Measurements from ENCODE around the gene PRKAA2.

Gene PRKAA2

DNA sequence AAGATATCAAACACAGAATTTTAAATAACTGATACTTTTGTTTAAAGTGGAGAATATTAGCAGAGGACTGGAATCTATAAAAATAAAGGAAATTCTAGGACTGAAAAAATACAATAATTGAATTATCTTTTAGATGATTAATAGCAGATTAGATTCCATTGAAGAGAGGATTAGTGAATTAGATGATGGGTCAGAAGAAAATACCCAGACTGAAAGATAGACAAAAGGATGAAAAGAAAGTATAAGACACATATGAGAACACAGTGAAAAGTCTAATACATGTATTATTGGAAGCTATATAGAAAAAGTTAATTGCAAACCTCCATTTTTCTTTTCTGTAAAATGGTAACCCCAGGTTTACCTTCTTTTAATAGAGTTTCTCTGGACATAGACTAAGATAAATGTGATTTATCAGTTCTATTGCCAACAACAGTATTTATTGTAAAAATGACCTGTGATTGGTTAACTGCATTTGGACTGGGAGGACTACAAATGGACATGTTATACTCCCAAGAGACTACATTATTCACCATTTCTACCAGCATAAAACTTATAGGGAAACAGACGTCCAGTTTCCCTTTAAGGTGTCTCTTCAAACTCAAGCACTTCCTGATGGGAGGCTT, 11.0 kb downstream of the PRKAA2 start:
- DNase-seq: no peak

DNA sequence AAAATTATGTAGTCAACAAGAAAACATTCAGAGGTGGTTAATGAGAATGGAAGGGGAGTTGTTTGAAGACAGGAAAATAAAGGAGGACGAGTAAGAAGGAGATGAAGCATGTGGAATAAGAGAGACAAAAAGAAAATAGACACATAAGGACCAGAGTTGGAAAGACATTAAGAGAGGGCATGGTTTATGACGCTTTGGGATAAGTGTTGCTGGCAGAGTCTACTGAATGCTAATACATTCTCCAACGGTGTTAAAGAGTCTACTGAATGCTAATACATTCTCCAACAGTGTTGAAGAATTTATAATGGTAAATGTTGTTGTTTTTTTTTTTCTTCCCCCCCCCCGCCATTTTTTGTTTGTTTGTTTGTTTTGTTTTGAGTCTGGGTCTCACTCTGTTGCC, 13.1 kb downstream of the PRKAA2 start:
- DNase-seq: no peak

DNA sequence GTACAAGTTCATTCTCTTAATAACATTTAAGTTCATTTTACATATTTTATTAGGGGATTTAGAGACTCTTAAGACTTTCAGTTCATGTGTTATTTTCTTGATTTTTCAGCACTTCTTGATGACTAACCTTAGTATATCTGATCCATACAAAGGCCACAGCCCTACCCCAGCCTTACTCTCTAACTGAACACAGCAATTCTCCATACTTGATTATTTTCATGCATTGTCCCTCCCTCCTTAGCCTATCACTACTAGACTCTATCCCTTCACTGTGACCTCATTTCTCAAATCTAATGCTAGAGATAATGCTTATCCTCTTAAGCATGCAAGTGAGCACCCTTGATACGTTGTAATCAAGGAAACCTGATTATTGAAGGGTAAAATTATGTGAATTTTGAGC, 15.2 kb downstream of the PRKAA2 start:
- no peak for DNase-seq

DNA sequence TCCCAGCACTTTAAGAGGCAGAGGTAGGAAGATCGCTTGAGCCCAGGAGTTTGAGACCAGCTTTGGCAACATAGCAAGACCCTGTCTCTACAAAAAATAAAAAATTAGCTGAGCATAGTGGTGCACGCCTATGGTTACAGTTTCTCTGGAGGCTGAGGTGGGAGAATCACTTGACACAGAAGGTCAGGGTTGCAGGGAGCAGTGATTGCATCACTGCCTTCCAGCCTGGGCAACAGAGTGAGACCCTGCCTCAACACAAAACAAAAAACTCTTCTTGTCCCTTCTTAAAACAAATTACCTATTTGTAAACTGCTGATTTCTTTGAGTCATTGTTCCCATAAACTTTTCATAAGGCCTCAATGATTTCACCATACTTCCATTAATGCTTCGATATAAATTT, 18.7 kb downstream of the PRKAA2 start:
- no peak for DNase-seq

DNA sequence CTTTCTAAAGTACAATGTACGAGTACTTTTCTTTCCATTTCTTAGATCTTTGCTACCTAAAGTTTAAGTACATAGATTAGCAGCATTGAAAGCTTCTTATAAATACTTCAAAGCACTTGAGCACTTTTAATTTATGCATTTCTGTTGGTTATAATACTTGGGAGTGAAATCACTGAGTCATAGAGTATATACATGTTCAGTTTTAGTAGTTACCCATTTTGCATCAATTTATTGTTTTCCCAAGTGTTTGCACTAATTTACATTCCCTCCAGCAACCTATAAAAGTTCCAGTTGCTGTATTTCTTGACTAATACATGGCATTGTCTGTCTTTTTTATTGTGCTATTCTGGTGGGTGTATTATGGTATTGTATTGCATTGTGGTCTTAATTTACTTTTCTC, 20.3 kb downstream of the PRKAA2 start:
- no peak for DNase-seq

DNA sequence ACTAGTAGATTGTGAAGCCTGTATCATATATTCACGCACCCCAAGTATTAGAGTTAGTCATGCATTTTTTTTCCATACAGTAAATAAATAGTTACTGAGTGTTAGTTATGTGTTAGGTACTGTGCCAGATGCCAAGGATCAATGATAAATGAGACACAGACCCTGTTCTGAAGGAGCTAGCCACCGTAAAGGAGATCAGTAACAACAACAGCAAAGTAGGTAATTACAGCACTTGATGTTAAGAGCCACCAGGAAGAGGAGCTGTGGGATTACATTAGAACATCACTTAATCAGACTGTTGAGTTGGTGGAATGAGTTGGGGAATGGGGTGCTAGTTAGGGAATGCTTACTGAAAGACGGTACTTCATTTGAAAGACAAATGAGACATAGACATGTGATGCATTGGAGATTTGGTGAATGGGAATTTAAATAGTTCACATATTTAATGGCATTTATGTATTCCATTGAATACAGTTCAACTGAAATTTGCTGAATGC, 21.0 kb downstream of the PRKAA2 start:
- DNase-seq: no peak

DNA sequence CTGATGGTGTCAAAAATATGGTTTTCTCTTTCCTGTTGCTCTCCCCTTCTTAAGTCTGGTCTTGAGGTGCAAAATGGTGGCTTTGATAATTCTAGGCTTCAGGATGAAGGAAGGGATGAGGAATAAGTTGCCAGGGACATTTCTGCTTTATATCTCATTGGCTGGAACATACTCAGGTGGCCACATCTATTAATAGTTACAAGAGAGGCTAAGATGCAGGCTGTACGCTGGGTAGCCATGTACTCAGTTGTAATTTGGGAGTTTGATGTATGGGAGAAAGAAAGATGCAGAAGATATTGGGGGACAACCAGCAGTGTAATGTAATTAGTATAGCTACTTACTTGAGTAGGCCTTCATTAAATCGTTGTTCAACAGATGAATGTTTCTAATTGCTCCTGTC, 25.2 kb downstream of the PRKAA2 start:
- no peak for DNase-seq

DNA sequence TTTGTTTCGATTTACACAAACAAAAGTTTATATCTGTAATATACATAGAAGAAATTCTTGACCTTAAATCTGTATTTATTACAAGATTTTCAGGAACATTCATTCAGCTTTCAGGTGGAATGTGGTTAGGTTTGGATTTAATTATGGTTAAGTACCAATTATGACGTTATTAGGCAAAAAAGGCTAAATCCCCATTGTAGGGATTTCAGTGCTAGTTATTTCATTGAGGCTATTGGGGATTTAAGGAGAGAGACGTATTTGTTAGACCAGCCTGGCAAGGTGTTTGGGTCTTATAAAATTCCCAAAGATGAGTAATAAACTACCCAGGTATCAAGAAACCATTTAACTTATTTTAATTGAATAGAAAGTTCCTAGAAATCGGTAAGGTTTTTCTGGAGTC, 26.0 kb downstream of the PRKAA2 start:
- no peak for DNase-seq

DNA sequence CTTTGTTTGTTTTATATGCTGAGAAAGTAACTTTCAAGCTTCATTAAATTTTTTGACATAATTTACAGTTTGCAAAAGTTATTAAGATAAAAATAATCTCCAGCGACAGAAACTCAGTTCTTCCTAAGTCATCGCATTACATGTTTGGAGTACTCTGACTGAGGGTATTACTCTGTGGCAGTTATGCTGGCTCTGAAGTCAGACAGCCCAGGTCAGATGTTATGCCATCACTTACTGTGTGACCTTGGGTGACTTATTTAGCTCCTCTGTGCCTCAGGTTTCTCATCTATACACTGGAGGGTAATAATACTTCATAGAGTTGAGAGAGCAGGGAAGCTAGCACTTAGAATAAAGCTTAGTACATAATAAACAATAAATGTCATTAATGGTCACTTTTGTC, 26.4 kb downstream of the PRKAA2 start:
- no peak for DNase-seq

DNA sequence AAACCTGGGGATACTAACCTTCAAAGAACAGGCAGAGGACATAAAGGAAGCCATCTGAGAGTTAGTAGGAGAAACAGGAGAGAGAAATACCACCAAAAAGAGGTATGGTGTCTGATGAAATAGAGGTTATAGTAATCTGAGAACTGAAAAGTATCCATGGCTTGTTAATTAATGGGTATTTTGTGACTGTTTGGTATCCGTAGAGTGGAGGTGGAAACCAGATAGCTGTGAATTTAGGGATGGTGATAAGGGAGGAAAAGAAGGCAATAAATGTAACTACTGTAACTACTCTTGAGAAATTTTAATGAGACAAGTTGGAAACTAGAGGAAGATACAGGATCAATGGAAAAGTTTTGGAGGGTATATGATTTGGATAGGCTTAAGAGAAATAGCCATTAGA, 27.5 kb downstream of the PRKAA2 start:
- no peak for DNase-seq

DNA sequence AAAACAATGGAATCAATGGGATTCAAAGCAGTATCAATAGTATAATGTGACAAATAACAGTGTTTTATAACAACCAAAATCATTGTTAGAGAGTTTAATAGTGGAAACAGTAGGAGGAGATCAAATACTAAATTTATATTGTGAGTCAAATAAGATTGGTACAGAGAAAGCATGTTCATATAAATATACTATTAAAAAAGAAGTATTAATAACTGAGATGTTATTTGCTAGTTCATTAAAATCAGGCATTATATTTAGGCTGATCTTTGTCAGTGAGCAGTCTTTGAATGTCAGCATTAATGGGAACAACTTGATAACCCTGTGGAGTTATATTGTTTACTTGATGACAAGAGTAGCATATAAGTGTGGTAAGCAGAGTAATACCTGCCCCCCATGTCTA, 30.6 kb downstream of the PRKAA2 start:
- DNase-seq: no peak

DNA sequence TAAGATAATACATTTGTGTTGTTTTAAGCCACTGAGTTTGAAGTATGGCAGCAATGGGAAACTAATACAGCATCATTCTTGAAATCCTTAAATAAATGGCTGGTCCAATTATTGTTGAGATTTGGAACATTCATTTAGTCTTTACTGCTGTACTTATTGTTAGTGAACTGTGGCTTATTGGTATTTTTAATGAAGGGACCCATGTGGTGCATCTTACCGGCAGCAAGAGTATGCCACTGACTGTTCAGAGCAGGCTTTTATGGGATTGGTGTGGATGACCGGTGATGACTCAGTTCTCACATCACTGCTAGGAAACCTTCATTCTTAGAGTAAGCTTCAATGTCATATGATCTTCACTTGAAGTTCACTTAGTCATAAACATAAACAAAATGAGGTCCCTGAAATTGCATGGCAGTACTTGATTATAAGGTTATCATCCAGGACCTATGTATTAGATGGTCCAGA, 31.5 kb downstream of the PRKAA2 start:
- no peak for DNase-seq

DNA sequence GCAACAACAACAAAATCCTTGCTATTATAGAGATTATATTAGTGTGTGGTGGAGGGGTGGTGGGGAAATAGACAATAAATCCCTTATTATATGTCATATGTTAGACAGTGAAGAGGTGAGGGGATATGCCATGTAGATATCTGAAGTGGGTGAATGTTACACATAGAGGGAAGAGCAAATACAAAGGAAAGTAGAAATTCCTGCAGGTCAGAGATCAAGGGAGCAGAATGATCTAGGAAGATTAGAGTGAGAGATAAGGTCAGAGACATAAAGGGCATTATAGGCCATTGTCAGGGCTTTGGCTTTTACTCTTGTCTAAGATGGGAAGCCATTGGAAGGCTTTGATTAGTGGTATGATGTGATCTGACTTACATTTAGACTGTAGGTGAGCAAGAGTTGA, 38.5 kb downstream of the PRKAA2 start:
- DNase-seq: no peak

DNA sequence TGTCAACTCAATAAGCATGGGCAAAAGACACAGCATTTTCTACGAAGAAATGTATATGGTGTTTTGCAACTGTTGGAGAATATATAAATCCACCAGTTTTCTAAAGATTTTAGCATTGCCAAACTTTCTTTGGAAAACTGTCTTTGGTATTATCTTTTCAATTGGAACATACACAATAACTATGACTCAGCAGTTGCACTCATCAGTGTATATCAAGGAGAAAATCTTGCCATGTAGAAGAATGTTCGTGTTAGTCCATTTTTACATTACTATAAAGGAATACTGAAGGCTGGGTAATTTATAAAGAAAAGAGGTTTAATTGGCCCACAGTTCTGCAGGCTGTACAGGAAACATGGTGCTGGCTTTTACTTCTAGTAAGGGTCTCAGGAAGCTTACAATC, 41.1 kb downstream of the PRKAA2 start:
- DNase-seq: no peak

DNA sequence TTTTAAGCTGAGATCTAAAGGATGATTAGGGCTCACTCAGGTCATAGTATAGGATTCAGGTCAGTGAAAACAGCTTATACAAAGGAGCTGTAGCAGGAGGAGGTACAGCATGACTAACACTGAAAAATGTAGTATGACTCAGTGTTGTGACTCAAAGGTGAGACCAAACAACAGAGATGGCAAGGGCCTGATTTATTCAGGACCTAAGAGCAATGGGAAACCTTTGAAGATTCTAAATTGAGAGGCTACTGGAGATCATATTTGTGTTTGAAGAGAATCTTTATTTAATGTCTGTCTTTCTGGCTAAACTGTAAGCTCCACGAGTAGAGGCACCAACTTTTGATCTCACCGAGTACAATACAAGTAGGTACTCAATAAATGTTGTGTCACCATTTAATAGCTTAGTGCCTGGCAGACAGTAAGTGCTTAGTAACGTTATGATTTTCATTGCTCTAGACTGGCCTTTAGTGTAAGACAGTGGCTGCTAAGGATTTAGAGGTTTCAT, 43.5 kb downstream of the PRKAA2 start:
- no peak for DNase-seq

DNA sequence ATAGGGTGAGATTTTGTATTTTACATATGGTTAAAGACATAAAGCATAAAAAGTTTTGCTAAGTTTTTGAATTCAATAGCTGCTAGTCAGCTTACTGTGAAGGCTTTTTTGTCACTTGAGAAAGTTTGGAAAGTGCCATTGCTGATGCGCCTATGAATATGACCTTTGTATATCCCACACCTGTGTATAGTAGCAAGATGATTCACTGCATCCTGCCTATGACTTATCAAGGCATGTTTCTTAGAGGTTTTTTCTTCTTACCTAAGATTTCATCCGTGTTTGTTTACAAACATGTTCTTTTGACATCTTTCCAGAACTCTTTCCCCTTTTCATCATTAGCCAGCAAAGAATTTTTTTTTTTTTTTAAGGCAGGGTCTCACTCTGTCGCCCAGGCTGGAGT, 51.5 kb downstream of the PRKAA2 start:
- DNase-seq: no peak

DNA sequence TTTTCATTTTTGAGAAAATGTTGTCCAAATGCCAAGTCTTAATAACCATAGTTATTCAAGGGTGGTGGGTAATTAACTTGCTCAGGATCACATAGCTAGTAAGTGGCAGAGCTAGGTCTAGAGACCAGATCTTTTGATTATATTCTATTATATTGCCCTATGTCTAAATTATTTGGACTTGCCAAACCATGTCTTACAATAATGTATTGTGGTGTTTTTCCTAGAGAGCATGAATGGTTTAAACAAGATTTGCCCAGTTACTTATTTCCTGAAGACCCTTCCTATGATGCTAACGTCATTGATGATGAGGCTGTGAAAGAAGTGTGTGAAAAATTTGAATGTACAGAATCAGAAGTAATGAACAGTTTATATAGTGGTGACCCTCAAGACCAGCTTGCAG, 58.6 kb downstream of the PRKAA2 start:
- no peak for DNase-seq

DNA sequence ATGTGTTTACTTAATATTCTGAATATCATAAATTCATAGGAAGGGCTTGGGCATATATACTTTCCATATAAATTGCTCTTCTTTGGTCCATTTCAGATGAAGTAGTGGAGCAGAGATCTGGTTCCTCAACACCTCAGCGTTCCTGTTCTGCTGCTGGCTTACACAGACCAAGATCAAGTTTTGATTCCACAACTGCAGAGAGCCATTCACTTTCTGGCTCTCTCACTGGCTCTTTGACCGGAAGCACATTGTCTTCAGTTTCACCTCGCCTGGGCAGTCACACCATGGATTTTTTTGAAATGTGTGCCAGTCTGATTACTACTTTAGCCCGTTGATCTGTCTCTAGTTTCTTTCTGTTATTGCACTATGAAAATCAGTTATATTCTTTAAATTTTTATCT, 62.3 kb downstream of the PRKAA2 start:
- no peak for DNase-seq

DNA sequence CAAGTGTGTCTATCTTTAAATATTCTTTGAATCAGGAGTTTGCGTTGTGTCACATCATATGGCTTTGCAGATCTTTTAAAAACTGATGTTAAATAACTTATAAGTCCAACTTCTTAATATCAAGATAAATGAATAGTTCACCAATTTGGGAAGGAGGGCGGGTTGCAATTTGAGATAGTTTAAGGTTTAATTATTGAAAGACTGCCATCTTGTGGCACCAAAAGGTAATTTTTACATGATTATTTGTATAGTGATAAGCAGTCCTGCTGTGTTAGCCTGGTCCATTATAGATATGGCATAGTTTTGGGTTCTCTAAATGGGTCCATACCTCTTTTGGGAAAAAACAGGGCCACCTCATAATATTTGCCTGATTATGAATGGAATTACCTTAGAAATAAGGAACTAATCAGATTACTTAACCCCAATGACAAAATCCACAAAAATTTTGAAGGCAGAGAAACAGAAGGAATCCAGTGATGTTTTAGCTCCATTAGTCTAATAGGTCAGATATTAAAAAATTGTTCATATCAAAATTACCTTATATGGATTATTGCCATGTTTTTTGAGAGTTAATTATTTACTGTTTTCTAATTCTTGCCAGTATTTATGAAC, 64.3 kb downstream of the PRKAA2 start:
- no peak for DNase-seq

DNA sequence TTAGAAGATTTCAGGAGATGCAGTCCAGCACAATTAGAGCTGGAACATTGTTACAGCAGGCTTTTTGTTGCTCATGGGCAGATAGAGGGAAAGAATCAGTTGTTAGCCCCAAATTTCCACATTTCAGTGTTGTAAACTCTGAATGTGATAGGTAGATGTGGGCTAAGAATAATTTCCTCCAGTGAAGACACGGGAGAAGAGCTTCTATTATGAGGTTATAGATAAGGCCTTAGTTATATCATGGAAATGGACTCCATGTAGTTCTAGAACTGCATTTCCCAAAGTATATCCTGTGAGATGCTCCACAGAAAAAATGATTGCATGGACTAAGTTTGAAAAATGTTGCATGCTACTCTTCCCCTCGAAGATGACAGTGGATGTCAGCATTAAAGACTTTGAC, 64.9 kb downstream of the PRKAA2 start:
- DNase-seq: no peak

DNA sequence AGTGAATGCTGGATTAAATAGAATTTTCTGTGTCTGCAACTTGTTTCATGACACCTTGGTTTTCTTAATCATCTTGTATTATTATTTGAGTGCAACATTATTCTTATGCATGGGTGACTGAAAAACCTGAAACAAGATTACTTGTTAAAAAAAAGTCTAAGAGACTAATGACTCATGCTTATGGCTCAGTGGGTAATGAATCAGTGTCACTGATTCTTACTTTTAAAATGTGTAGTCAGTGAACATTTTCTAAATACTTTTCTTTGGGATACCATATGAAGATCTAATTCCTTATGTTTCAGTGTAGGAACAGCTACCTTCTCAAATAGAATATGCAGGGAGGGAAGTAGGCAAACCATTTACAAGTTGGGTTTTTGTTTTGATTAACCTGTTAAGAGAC, 65.5 kb downstream of the PRKAA2 start:
- no peak for DNase-seq

DNA sequence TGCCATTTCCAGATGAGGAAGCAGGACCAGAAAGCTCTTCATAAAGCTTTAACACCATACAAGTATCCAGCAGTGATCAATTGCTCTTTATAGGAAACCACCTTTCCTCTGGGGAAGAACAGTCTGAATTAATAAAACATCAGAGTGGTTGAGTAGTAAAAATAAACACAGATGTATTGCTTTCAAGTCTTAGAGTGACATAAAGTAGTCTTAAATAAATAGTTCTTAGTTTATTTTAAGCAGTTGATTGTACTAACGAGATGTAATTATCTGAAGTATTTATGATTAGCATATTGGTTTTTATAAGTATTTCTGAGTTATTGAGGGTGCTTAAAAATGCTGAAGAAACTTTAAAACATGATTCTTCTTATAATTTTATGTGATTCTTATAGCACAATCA, 67.0 kb downstream of the PRKAA2 start:
- no peak for DNase-seq

DNA sequence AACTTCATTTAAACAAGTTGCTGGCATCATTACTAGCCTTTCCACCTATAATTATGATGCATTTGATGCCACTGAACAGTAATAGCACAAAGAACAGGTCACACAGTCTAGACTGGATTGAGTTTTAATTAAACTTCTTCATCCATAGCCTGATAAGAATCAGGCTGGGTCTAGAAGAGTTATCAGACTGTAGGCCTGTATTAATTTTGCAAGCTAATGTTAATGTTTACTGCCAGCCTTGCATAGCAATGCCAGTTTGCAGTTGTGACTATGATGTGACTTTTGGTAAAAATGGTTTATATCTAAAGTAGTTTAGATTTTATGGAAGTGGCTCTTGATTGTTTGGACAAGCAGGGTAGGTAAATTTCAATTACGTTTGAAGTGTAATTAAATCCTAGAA, 68.0 kb downstream of the PRKAA2 start:
- no peak for DNase-seq

DNA sequence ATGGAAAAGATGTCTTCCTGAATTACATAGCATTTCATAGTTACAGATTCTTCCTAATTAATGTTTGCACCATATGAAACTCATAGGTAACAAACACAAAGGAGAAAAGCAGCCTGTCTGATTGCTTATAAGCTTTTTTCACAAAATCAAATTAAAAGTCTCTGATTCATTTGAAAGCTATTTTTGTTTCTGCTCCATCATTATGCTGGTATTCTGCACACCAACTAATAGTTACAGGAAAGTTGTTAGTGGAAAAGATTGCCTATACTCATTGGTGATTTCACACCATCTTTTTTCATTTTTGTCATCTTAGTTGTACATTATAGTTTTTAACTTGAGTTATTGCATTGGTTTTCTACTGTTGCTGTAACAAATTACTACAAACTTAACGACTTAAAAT, 70.0 kb downstream of the PRKAA2 start:
- no peak for DNase-seq

DNA sequence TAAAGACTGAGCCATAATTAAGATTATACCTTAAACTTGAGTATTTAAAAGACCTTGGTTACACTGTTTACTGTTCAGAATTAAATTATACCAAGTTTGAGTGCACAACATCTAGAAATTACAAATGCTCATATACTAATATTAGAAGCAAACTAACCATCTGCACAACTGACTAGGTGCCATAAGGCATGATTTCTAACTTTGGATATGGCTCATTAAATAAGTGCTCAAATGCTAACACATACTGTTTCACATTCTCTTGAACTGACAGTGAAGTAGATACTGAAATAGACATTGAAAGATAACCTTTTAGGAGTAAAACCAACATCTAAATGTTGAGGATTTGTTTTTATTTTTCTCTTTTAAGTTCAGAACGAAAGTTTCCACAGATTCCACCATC, 74.1 kb downstream of the PRKAA2 start:
- DNase-seq: no peak

All from activated naive CD4-positive, alpha-beta T cell treated with anti-CD3 and anti-CD28 coated beads, Interleukin-2, amount 50 U/mL, for 16 hours (primary cell).